PC-3 (cell line): ENCODE results near the gene CCNL2. TPM values are rescaled to one million over a fixed set of nuclear protein-coding genes. Genes with fewer than 3 reads are reported as not detected.

Experiments
- ATAC-seq: fragments of 200-7000 bp; cut with Tn5 transposase; 2 replicates; pipeline ENCODE4 v1.9.1; 2020; ENCODE audit warnings: mild to moderate bottlenecking, moderate library complexity
- BruUV-seq: library from RNA; stranded (reverse); fragments of 400-500 nt; replicated peaks from 2 replicates; lab custom pipeline; 2021; lab: Mats Ljungman, UMichigan
- CTCF ChIA-PET: fragments of 300-600 bp; sonication (Branson Sonifier 250); formaldehyde crosslinking; loops from one replicate; lab custom pipeline; 2022; ENCODE audit warnings: antibody characterized with exemption; lab: Charles Lee
- POLR2A ChIA-PET: fragments of 300-600 bp; sonication (Branson Sonifier 250); formaldehyde crosslinking; loops from one replicate; lab custom pipeline; 2022; ENCODE audit warnings: antibody characterized with exemption; ENCODE audit not compliant: unreplicated experiment; lab: Charles Lee
- DNase-seq: peaks from one replicate; pipeline ENCODE4 v3.0.0-alpha.2; 2015
- H2AFZ ChIP-seq: fragments of 300-600 bp; sonication (generic); 2 replicates; pipeline ENCODE4 v1.6.0; 2016; ENCODE audit warnings: antibody characterized with exemption, low read length
- H3F3A ChIP-seq: fragments of 300-600 bp; sonication (generic); one replicate; pipeline ENCODE4 v1.6.0; 2017; ENCODE audit warnings: antibody characterized with exemption, low read length, control low read depth, mild to moderate bottlenecking; ENCODE audit not compliant: unreplicated experiment
- H3K27ac ChIP-seq: fragments of 300-600 bp; sonication (generic); 2 replicates; pipeline ENCODE4 v1.5.1; 2016; ENCODE audit warnings: mild to moderate bottlenecking, low read length
- H3K27me3 ChIP-seq: fragments of 300-600 bp; sonication (generic); 2 replicates; pipeline ENCODE4 v1.6.1; 2016; ENCODE audit warnings: low read length, mixed read lengths
- H3K36me3 ChIP-seq: fragments of 300-600 bp; sonication (generic); 2 replicates; pipeline ENCODE4 v1.6.1; 2016; ENCODE audit warnings: low read depth, mixed run types, low read length, mixed read lengths
- H3K4me1 ChIP-seq: fragments of 300-600 bp; sonication (generic); 2 replicates; pipeline ENCODE4 v1.5.1; 2016; ENCODE audit warnings: low read length; ENCODE audit not compliant: insufficient read depth
- H3K4me2 ChIP-seq: fragments of 300-600 bp; sonication (generic); 2 replicates; pipeline ENCODE4 v1.6.0; 2016; ENCODE audit warnings: low read length
- H3K4me3 ChIP-seq: fragments of 300-600 bp; sonication (generic); 2 replicates; pipeline ENCODE4 v1.5.1; 2016; ENCODE audit warnings: mild to moderate bottlenecking, low read length, mixed read lengths
- H3K79me2 ChIP-seq: fragments of 300-600 bp; sonication (generic); 2 replicates; pipeline ENCODE4 v1.6.1; 2017; ENCODE audit warnings: low read length, mixed read lengths
- H3K9ac ChIP-seq: fragments of 300-600 bp; sonication (generic); 2 replicates; pipeline ENCODE4 v1.6.0; 2016; ENCODE audit warnings: mild to moderate bottlenecking, low read length
- H3K9me2 ChIP-seq: fragments of 300-600 bp; sonication (generic); replicated peaks from 2 replicates; pipeline ENCODE4 v1.6.1; 2016; ENCODE audit warnings: mixed run types, low read length, mixed read lengths
- H3K9me3 ChIP-seq: fragments of 300-600 bp; sonication (generic); 2 replicates; pipeline ENCODE4 v1.6.1; 2016; ENCODE audit warnings: low read length, mixed read lengths
- H4K20me1 ChIP-seq: fragments of 300-600 bp; sonication (generic); 2 replicates; pipeline ENCODE4 v1.6.1; 2016; ENCODE audit warnings: low read length, mixed read lengths
- CTCF ChIP-seq: fragments of 300-600 bp; sonication (generic); conservative IDR thresholded peaks from 2 replicates; pipeline ENCODE4 v1.5.1; 2017; ENCODE audit warnings: antibody characterized with exemption, low read depth, mild to moderate bottlenecking, low read length
- EZH2 ChIP-seq: fragments of 300-600 bp; sonication (generic); IDR thresholded peaks from one replicate; pipeline ENCODE4 v1.6.1; 2017; ENCODE audit warnings: antibody characterized with exemption, mild to moderate bottlenecking, low read length; ENCODE audit not compliant: unreplicated experiment
- EZH2phosphoT487 ChIP-seq: fragments of 300-600 bp; sonication (generic); IDR thresholded peaks from 2 replicates; pipeline ENCODE4 v1.6.1; 2018; ENCODE audit warnings: mild to moderate bottlenecking, antibody characterized with exemption, low read length, borderline replicate concordance
- intact Hi-C: fragments of 100-400 bp; cut with micrococcal nuclease; formaldehyde crosslinking; loops from 2 replicates; pipeline ENCODE4 v1.9.0; 2023
- total RNA-seq: library from RNA; depleted of rRNA; stranded (reverse); fragments of >200 nt; gene quantifications from 2 replicates; pipeline ENCODE4 v1.2.3, GENCODE V29; 2014

CCNL2 gene
- total RNA-seq, 1 experiment from 2014 or later = 385 TPM

GRCh38 chr1:1407636-1408318, 8.6 kb upstream of the CCNL2 start:
- TF ChIP-seq CTCF (peak; percentile 25; the same call in 1 of the 2 replicates), EZH2 (no peak), EZH2phosphoT487 (no peak)
- Histone ChIP-seq H3K9me3 (no peaks in the 10 kb centered on the region), H4K20me1 (0 out of 2 replicates have a peak, but pooled peaks cover 4% of the 10 kb centered on the region), H3K4me1 (peaks cover 19% of the 10 kb centered on the region), H3K4me2 (peak overlapping the region; percentile 99), H3K36me3 (peaks cover 28% of the 10 kb centered on the region), H3K4me3 (peak overlapping the region; percentile 84), H3K9ac (peak overlapping the region; percentile 93), H3F3A (peaks cover 4% of the 10 kb centered on the region), H3K27ac (peak overlapping the region; percentile 61), H2AFZ (peak overlapping the region; percentile 68; the same call in 1 of the 2 replicates), H3K9me2 (no peaks in the 10 kb centered on the region), H3K27me3 (no peaks in the 10 kb centered on the region), H3K79me2 (peaks cover 60% of the 10 kb centered on the region)
- CTCF ChIA-PET = interaction anchor here (0.8 kb wide), 1 partner anchor 97 kb away, joined by 5 read pairs; no protein-coding TSS in a partner anchor
- POLR2A ChIA-PET = interaction anchor here (0.6 kb wide), 2 partner anchors 25 to 348 kb away, joined by 3 to 4 read pairs; no protein-coding TSS in a partner anchor
- intact Hi-C loops = loop anchor here (1.0 kb wide), 1 partner anchor 64 kb away; the partner anchor contains the start of gene ATAD3B
- peak; percentile 16 for ATAC-seq
- peak; percentile 38 for DNase-seq
- no TSS peak for BruUV-seq

- H3K79me2 ChIP-seq = peaks cover 60% of the 10 kb centered on the region
- no TSS peak for BruUV-seq
These were observed 7.9 kb upstream of the CCNL2 start, which contains the start of gene MRPL20 for GRCh38 chr1:1406821-1407635. Gene MRPL20, minus strand, starts transcription at chr1:1407293. Its CDS starts 76 bp downstream, at chr1:1407217.

More at GRCh38 chr1:1406821-1407635, 7.9 kb upstream of the CCNL2 start, which contains the start of gene MRPL20:
- no peaks in the 10 kb centered on the region for H3K27me3 ChIP-seq
- POLR2A ChIA-PET = no interaction called here
- H3K4me2 ChIP-seq = peak within 1 kb of the TSS; percentile 99
- peak; percentile 90 for ATAC-seq
- intact Hi-C loops = loop anchor here (1.0 kb wide), 1 partner anchor 64 kb away; the partner anchor contains the start of gene ATAD3B
- TF ChIP-seq EZH2phosphoT487 (no peak), CTCF (no peak), EZH2 (no peak)
- CTCF ChIA-PET = interaction anchor here (0.8 kb wide), 1 partner anchor 98 kb away, joined by 5 read pairs; no protein-coding TSS in a partner anchor
- no peaks in the 10 kb centered on the region for H3K9me2 ChIP-seq
- H3K4me1 ChIP-seq = peaks cover 23% of the 10 kb centered on the region
- H4K20me1 ChIP-seq = 0 out of 2 replicates have a peak, but pooled peaks cover 4% of the 10 kb centered on the region
- DNase-seq = peak; percentile 96
- peaks cover 4% of the 10 kb centered on the region for H3F3A ChIP-seq
- peak within 1 kb of the TSS; percentile 84 for H3K4me3 ChIP-seq
- H3K9ac ChIP-seq = peak within 1 kb of the TSS; percentile 93
- peak within 1 kb of the TSS; percentile 68 for H2AFZ ChIP-seq
- peak within 1 kb of the TSS; percentile 61 for H3K27ac ChIP-seq
- no peaks in the 10 kb centered on the region for H3K9me3 ChIP-seq
- H3K36me3 ChIP-seq = peaks cover 28% of the 10 kb centered on the region
